G401 (cell line): ENCODE data around the gene DGKI. TPM values are rescaled to one million over a fixed set of nuclear protein-coding genes. Genes with fewer than 3 reads are reported as not detected.
A peak's percentile ranks its signal among the peaks of the same experiment; 100 is the strongest.

ENCODE experiments used
- DNase-seq: peaks from one replicate; pipeline ENCODE4 v3.0.0-alpha.2; 2015; ENCODE audit warnings: low spot score
- in situ Hi-C: cut with HindIII; loops from 2 replicates; pipeline ENCODE4 v1.10.0; 2016; ENCODE audit warnings: low sequenced_read_pairs, mixed read lengths
- total RNA-seq: library from RNA; depleted of rRNA; stranded (reverse); fragments of >200 nt; shearing (Covaris generic); gene quantifications from 2 replicates; pipeline ENCODE4 v1.2.3, GENCODE V29; 2014

DGKI gene
- total RNA-seq, 1 experiment from 2014 or later, result not detected

- DNase-seq, result no peak
- in situ Hi-C loops, result no loop called here
Measured at GRCh38 chr7:137538361-137538762, 308.4 kb downstream of the DGKI start.

- in situ Hi-C loops, result no loop called here
- DNase-seq, result no peak
Measured at GRCh38 chr7:137535579-137535978, 311.2 kb downstream of the DGKI start.

- in situ Hi-C loops, result no loop called here
- no peak for DNase-seq
Measured at GRCh38 chr7:137531671-137532070, 315.1 kb downstream of the DGKI start.

- no peak for DNase-seq
- in situ Hi-C loops, result no loop called here
Measured at GRCh38 chr7:137527634-137528033, 319.1 kb downstream of the DGKI start.

GRCh38 chr7:137523171-137523570 lies 323.6 kb downstream of the DGKI start:
- DNase-seq, result no peak
- in situ Hi-C loops, result no loop called here

- DNase-seq, result no peak
- in situ Hi-C loops, result no loop called here
Measured at GRCh38 chr7:137521451-137521850, 325.3 kb downstream of the DGKI start.

- no peak for DNase-seq
- in situ Hi-C loops, result no loop called here
Measured at GRCh38 chr7:137519947-137520346, 326.8 kb downstream of the DGKI start.

GRCh38 chr7:137519181-137519691 lies 327.5 kb downstream of the DGKI start:
- in situ Hi-C loops, result no loop called here
- DNase-seq, result no peak

GRCh38 chr7:137513091-137513490 lies 333.7 kb downstream of the DGKI start:
- in situ Hi-C loops, result no loop called here
- no peak for DNase-seq

- no peak for DNase-seq
- in situ Hi-C loops, result no loop called here
Measured at GRCh38 chr7:137507096-137507495, 339.7 kb downstream of the DGKI start.

GRCh38 chr7:137506031-137506430 lies 340.7 kb downstream of the DGKI start:
- in situ Hi-C loops, result no loop called here
- DNase-seq, result no peak

- in situ Hi-C loops, result no loop called here
- DNase-seq, result no peak
Measured at GRCh38 chr7:137501562-137501961, 345.2 kb downstream of the DGKI start.

- DNase-seq, result no peak
- in situ Hi-C loops, result no loop called here
Measured at GRCh38 chr7:137492889-137493288, 353.9 kb downstream of the DGKI start.

GRCh38 chr7:137489880-137490279 lies 356.9 kb downstream of the DGKI start:
- in situ Hi-C loops, result no loop called here
- no peak for DNase-seq

GRCh38 chr7:137488038-137488437 lies 358.7 kb downstream of the DGKI start:
- in situ Hi-C loops, result no loop called here
- no peak for DNase-seq

GRCh38 chr7:137485818-137486217 lies 361.0 kb downstream of the DGKI start:
- no peak for DNase-seq
- in situ Hi-C loops, result no loop called here

- no peak for DNase-seq
- in situ Hi-C loops, result no loop called here
Measured at GRCh38 chr7:137484326-137484725, 362.4 kb downstream of the DGKI start.

GRCh38 chr7:137482466-137482865 lies 364.3 kb downstream of the DGKI start:
- in situ Hi-C loops, result no loop called here
- no peak for DNase-seq

- DNase-seq, result no peak
- in situ Hi-C loops, result no loop called here
Measured at GRCh38 chr7:137480824-137481365, 365.9 kb downstream of the DGKI start.

GRCh38 chr7:137480401-137480800 lies 366.4 kb downstream of the DGKI start:
- DNase-seq, result no peak
- in situ Hi-C loops, result no loop called here

GRCh38 chr7:137476937-137477336 lies 369.8 kb downstream of the DGKI start:
- no peak for DNase-seq
- in situ Hi-C loops, result no loop called here

- in situ Hi-C loops, result no loop called here
- DNase-seq, result peak; percentile 76
Measured at GRCh38 chr7:137475966-137476365, 370.8 kb downstream of the DGKI start.
